ENCODE data around the gene JAKMIP1.

The JAKMIP1 gene

DNA sequence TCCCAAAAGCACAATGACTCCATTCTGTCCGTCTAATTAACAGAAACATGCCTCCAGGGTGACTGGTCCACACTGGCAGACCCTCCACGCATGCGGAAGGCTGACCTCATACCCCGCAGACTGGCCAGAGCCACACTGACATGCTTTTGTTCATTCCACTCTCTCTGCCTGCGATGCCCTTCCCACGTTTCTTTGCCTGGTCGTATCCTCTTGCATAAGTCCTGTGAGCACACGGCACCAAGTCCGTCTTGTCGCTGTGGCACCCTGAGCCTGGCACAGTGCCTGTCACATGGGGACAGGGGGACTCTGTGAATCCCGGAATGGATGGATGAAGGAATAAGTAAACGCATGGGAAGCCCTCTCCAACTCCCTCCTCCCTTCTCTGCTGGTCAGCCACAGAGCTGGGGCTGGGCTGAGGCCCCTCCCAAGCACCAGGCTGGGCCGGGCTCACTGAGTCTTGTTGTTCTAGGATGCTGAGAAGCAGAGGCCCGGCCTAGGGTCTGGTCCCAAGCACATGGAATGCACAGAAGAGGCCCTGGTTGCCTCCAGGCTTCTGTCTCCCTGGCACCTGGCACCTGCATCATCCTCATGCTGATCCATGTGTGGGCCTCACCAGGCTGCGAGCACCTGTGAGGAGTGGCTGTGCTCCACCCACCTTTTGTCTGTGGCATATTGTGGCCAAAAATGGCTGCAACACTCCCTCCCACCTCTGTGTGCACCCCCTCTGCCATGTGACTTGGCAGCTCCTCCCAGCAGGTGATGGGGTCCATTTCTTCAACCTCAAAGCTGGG is 143.2 kb downstream of the JAKMIP1 start:
- Histone ChIP-seq H3K27me3 (ENCODE audit: insufficient read depth, low read length, poor library complexity, severe bottlenecking) (no peaks in the 10 kb centered on the region), H3K4me2 (ENCODE audit: low read depth, low read length, poor library complexity, severe bottlenecking) (no peak overlapping the region), H2AFZ (ENCODE audit: low read length) (no peak overlapping the region), H3K9ac (ENCODE audit: low read depth, low read length, poor library complexity, severe bottlenecking) (no peak overlapping the region), H3F3A (ENCODE audit: low read depth) (no peaks in the 10 kb centered on the region), H3K9me3 (ENCODE audit: insufficient read depth, low read depth, low read length) (peaks cover 11% of the 10 kb centered on the region; the same call in 1 of the 2 replicates), H3K36me3 (ENCODE audit: insufficient read depth, low read length) (no peaks in the 10 kb centered on the region), H3K9me2 (replicated peaks; ENCODE audit: low read depth, low read length) (no peaks in the 10 kb centered on the region), H3K4me3 (ENCODE audit: low read length, poor library complexity, severe bottlenecking) (no peak overlapping the region), H3K4me1 (ENCODE audit: insufficient read depth, low read length, poor library complexity, severe bottlenecking) (no peaks in the 10 kb centered on the region), H3K79me2 (ENCODE audit: insufficient read depth, low read length) (no peaks in the 10 kb centered on the region), H4K20me1 (ENCODE audit: insufficient read depth, low read length, poor library complexity, severe bottlenecking) (no peaks in the 10 kb centered on the region)
- no peak for TF ChIP-seq EZH2phosphoT487 (IDR thresholded peaks at IDR 0.05; ENCODE audit: borderline replicate concordance)
- TF ChIP-seq, protein P1, sequence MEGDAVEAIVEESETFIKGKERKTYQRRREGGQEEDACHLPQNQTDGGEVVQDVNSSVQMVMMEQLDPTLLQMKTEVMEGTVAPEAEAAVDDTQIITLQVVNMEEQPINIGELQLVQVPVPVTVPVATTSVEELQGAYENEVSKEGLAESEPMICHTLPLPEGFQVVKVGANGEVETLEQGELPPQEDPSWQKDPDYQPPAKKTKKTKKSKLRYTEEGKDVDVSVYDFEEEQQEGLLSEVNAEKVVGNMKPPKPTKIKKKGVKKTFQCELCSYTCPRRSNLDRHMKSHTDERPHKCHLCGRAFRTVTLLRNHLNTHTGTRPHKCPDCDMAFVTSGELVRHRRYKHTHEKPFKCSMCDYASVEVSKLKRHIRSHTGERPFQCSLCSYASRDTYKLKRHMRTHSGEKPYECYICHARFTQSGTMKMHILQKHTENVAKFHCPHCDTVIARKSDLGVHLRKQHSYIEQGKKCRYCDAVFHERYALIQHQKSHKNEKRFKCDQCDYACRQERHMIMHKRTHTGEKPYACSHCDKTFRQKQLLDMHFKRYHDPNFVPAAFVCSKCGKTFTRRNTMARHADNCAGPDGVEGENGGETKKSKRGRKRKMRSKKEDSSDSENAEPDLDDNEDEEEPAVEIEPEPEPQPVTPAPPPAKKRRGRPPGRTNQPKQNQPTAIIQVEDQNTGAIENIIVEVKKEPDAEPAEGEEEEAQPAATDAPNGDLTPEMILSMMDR (conservative IDR thresholded peaks at IDR 0.05; ENCODE audit: low read length): no peak

DNA sequence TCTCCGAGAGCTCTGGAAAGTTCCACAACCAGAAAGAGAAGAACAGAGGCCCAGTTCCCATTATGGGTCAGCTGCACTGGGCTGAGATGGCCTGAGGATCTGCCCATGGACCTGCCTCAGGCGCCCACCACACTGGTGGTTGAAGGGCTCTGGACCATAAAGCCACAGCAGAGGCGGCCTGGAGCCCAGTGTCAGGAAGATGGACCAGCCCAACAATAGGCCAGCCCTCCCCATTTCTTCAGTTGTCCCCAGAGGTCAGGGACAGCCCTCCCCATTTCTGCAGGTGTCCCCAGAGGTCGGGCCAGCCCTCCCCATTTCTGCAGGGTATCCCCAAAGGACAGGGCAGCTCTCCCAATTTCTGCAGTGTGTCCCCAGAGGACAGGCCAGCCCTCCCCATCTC is 144.9 kb downstream of the JAKMIP1 start:
- Histone ChIP-seq H3K36me3 (ENCODE audit: insufficient read depth, low read length) (no peaks in the 10 kb centered on the region), H3K27me3 (ENCODE audit: insufficient read depth, low read length, poor library complexity, severe bottlenecking) (no peaks in the 10 kb centered on the region), H3K9ac (ENCODE audit: low read depth, low read length, poor library complexity, severe bottlenecking) (no peak overlapping the region), H3K4me1 (ENCODE audit: insufficient read depth, low read length, poor library complexity, severe bottlenecking) (no peaks in the 10 kb centered on the region), H3K9me2 (replicated peaks; ENCODE audit: low read depth, low read length) (no peaks in the 10 kb centered on the region), H3K9me3 (ENCODE audit: insufficient read depth, low read depth, low read length) (peaks cover 8% of the 10 kb centered on the region; the same call in 1 of the 2 replicates), H3K79me2 (ENCODE audit: insufficient read depth, low read length) (no peaks in the 10 kb centered on the region), H3K4me2 (ENCODE audit: low read depth, low read length, poor library complexity, severe bottlenecking) (no peak overlapping the region), H3K4me3 (ENCODE audit: low read length, poor library complexity, severe bottlenecking) (no peak overlapping the region), H4K20me1 (ENCODE audit: insufficient read depth, low read length, poor library complexity, severe bottlenecking) (no peaks in the 10 kb centered on the region), H3F3A (ENCODE audit: low read depth) (no peaks in the 10 kb centered on the region), H2AFZ (ENCODE audit: low read length) (no peak overlapping the region)
- TF ChIP-seq EZH2phosphoT487 (IDR thresholded peaks at IDR 0.05; ENCODE audit: borderline replicate concordance): no peak
- TF ChIP-seq, protein P1 (conservative IDR thresholded peaks at IDR 0.05; ENCODE audit: low read length): no peak

DNA sequence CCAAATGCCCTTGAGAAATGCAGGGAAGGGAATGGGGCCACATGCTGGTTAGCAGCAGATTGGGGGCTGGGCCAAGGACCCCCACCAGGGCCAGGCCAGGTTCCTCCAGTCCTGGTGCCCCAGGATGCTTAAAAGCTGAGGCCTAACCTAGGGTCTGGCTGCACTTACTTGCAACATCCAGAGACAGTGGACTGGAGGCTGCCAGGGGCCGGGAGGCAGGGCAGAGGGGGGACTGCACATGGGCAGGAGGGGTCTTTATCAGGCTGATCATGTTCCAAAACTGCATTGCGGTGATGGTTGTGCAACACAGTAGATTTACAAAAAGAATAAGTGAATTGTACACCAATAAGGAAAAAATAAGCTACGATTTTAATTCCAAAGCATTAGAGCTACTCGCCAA is 145.3 kb downstream of the JAKMIP1 start:
- Histone ChIP-seq H3K4me1 (ENCODE audit: insufficient read depth, low read length, poor library complexity, severe bottlenecking) (no peaks in the 10 kb centered on the region), H3K4me2 (ENCODE audit: low read depth, low read length, poor library complexity, severe bottlenecking) (no peak overlapping the region), H3K4me3 (ENCODE audit: low read length, poor library complexity, severe bottlenecking) (no peak overlapping the region), H3K79me2 (ENCODE audit: insufficient read depth, low read length) (no peaks in the 10 kb centered on the region), H3K9me3 (ENCODE audit: insufficient read depth, low read depth, low read length) (peaks cover 8% of the 10 kb centered on the region; the same call in 1 of the 2 replicates), H3K9ac (ENCODE audit: low read depth, low read length, poor library complexity, severe bottlenecking) (no peak overlapping the region), H2AFZ (ENCODE audit: low read length) (no peak overlapping the region), H3K9me2 (replicated peaks; ENCODE audit: low read depth, low read length) (no peaks in the 10 kb centered on the region), H4K20me1 (ENCODE audit: insufficient read depth, low read length, poor library complexity, severe bottlenecking) (no peaks in the 10 kb centered on the region), H3K36me3 (ENCODE audit: insufficient read depth, low read length) (no peaks in the 10 kb centered on the region), H3K27me3 (ENCODE audit: insufficient read depth, low read length, poor library complexity, severe bottlenecking) (no peaks in the 10 kb centered on the region), H3F3A (ENCODE audit: low read depth) (no peaks in the 10 kb centered on the region)
- TF ChIP-seq, protein P1 (conservative IDR thresholded peaks at IDR 0.05; ENCODE audit: low read length): no peak
- TF ChIP-seq EZH2phosphoT487 (IDR thresholded peaks at IDR 0.05; ENCODE audit: borderline replicate concordance): no peak

All from Loucy (cell line).